ENCODE data around the gene ITPR3.

ITPR3 gene

DNA sequence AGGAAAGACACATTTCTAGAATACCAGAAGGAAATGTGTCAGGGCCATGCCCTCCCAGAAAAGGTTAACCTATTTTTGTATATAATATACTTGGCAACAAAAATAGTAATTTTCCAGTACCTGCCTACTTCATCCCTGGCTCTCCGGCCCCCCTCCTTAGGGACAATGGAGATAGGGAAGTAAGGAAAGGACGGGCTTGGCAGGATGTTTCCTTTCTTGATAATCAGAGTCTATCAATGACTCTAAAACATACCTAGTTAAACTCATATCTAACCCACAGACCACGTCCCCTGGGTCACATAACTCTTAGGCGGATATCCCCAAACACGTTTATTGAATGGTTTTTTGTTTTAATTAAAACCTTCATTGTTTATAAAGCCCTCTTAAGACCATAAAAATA lies 78.6 kb downstream of the ITPR3 start:
- no peak for DNase-seq (ENCODE audit: low read depth)
- TF ChIP-seq, protein P1, sequence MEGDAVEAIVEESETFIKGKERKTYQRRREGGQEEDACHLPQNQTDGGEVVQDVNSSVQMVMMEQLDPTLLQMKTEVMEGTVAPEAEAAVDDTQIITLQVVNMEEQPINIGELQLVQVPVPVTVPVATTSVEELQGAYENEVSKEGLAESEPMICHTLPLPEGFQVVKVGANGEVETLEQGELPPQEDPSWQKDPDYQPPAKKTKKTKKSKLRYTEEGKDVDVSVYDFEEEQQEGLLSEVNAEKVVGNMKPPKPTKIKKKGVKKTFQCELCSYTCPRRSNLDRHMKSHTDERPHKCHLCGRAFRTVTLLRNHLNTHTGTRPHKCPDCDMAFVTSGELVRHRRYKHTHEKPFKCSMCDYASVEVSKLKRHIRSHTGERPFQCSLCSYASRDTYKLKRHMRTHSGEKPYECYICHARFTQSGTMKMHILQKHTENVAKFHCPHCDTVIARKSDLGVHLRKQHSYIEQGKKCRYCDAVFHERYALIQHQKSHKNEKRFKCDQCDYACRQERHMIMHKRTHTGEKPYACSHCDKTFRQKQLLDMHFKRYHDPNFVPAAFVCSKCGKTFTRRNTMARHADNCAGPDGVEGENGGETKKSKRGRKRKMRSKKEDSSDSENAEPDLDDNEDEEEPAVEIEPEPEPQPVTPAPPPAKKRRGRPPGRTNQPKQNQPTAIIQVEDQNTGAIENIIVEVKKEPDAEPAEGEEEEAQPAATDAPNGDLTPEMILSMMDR (IDR thresholded peaks at IDR 0.05; ENCODE audit: control insufficient read depth, extremely low read depth, insufficient read depth) = no peak
- no peak overlapping the region for H3K4me3 ChIP-seq (ENCODE audit: low read depth, low read length)

DNA sequence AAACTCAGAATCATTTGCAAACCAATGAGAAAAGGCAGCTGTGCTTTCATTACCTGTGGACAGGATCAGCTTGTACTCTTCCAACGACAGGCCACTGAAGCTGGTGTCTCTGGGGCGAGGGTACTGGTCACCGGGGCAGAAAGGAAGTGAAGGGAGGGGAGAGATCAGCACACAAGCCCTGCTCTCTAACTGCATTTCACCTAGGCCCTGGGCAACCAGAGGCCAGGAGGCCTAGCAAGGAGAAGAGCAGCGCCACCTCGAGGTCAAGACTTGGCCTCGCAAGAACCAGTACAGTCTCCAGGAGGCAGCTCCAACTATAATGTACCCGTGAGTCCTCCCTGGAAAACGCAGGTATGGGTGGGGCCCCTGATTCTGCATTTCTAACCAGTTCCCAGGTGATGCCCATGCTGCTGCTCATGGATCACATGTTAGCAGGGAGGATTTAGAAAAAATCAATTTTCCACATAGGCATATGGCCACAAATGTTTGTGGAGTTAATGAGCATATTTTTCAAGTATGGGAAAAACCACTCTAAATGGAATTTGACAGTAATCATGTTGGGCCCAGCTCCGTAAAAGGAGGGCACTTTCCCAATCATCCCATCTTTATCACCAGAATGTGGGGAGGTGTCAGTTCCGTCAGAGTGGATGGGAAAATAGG lies 79.4 kb downstream of the ITPR3 start:
- DNase-seq (ENCODE audit: low read depth) = no peak
- TF ChIP-seq, protein P1 (IDR thresholded peaks at IDR 0.05; ENCODE audit: control insufficient read depth, extremely low read depth, insufficient read depth) = peak; percentile 69
- no peak overlapping the region for H3K4me3 ChIP-seq (ENCODE audit: low read depth, low read length)

DNA sequence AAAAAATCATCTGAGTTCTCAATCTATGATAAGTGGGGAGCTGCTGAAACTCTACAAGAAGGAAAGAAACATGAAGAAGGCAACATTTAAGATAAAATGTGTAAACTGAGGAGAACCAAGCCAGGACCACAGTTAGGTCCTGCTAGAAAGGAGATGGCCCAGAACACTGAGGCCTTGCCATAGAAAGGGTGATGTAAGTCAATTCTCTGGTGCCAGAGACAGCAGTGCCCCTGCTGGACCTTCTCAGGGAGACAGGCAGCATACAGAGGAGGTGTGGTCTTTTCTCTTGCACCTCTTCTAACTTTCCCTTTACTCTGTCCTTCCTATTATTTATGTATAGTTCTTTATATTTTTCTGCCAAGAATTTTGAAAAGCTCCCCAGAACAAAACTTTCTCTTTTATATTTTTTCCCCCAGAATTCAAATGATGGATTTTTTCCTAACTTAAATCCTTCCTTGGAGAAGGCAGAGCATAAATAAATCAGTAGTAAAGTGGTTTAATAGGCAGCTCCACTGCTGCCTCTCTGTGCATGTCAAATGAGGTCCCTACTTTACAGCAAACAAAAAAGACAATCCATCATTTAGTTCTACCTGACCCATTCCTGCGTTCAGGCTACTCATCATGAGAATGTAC lies 81.3 kb downstream of the ITPR3 start:
- TF ChIP-seq, protein P1 (IDR thresholded peaks at IDR 0.05; ENCODE audit: control insufficient read depth, extremely low read depth, insufficient read depth) = peak; percentile 64
- DNase-seq (ENCODE audit: low read depth) = peak; percentile 53

DNA sequence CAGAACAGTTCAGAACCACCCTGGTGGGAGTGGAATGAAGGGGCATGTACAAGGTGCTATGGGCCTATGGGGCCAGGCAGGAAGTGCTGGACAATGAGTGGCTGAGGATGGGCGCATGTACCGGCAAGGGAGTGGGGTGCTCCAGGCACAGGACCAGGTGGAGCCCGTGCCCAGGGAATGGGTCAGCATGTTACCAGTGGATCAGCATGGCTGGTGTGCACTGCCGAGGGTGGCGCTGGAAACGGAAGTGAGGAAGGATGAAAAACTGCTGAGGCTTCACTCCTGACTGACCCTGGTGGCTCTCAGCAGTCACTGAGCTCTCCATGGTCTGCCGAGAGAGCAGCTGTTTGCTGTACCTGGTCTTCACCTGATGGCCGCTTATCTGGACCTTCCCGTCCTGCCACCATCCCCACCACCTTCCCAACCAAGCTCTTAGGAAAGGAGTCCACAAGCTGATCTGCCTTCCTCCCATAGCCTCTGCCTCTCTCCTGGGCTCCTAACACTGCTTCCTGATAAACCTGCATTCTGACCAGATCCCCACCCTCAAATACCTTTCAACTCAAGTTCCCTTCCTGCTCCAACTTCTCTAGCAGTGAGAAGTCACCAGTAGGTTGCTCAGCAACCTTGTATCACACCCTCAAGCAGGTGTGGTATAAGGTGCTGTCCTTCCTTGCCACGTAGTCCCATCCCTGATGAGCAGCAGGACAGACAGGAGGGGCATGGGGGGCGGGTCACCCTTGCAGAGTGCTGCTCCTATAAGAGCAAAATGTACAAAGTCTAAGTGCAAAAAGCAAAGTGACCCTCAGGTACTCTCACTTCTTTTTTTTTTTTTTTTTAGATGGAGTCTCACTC lies 83.3 kb downstream of the ITPR3 start:
- no peak overlapping the region for H3K4me3 ChIP-seq (ENCODE audit: low read depth, low read length)
- no peak for DNase-seq (ENCODE audit: low read depth)
- TF ChIP-seq, protein P1 (IDR thresholded peaks at IDR 0.05; ENCODE audit: control insufficient read depth, extremely low read depth, insufficient read depth) = no peak

More for the DNA sequence above, 81.3 kb downstream of the ITPR3 start:
- H3K4me3 ChIP-seq (ENCODE audit: low read depth, low read length) = no peak overlapping the region

DNA sequence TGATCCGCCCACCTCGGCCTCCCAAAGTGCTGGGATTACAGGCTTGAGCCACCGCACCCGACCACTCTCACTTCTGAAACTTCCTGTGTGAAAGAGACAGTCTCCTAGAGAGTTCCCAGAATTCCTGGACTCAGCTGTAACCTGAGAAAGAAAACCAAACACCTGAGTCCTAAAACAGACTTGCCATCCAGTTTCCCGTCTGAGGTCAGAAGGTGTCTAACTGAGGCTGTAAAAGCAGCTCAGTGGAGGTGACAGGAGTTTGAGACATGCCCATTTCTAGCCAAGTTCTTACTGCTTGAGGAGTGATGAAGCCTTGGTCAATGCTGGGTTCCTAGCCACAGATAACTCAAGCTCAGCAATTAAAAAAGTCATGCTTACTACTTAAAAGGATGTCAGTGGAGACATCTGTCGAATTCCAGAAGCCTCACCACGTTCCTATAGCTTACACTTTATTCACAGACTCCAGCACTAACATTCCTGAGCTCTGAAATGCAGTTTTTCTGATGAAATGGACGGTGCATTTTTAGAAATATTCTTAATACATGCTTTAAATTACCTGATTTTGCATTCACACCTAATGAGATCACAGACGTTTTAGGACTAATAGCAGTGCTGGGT lies 84.3 kb downstream of the ITPR3 start:
- no peak overlapping the region for H3K4me3 ChIP-seq (ENCODE audit: low read depth, low read length)
- no peak for DNase-seq (ENCODE audit: low read depth)
- TF ChIP-seq, protein P1 (IDR thresholded peaks at IDR 0.05; ENCODE audit: control insufficient read depth, extremely low read depth, insufficient read depth) = no peak

DNA sequence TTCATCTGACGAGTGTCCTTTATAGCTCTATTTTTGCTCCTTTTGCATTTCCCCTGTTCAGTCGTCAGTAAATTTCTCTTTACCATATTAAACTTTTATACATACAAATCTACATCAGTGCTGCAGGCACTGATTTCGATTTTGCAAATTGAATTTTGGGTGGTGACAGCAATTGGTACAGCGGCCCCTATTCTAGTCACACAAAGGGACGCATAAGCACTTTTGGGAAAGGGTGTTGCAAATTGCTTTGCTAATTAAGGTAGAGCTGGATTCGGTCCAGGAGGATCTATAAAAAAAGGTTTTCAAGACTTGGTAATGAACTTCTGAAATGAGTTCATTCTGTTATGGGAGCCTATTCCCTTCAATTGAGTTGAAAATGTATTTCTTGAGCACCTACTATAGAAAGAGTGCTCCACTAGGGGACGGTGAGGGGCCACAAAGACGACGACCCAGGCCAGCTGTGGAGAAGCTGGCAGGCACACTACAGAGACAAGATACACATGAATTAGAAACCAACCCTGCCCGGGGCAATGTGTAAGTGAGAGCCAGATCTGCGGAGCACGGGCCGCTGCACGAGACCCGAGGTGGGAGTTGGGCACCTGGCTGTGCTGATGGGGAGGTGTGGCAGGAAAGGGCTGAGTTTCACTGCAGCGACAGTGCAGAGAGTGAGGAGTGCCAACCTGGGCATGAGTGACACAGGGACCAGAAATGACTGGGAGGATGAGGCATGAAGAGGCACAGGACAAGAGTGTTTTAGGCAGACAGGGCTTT lies 85.0 kb downstream of the ITPR3 start:
- H3K4me3 ChIP-seq (ENCODE audit: low read depth, low read length) = no peak overlapping the region
- DNase-seq (ENCODE audit: low read depth) = no peak
- TF ChIP-seq, protein P1 (IDR thresholded peaks at IDR 0.05; ENCODE audit: control insufficient read depth, extremely low read depth, insufficient read depth) = no peak
